GM12874 (cell line): ENCODE measurements around the gene CCDC81.
A peak's percentile ranks its signal among the peaks of the same experiment; 100 is the strongest.

Experiments
- TF ChIP-seq, protein P1 (sequence below): IDR thresholded peaks from 2 replicates; pipeline ENCODE4 v1.5.1; 2011; ENCODE audit warnings: low read depth, mild to moderate bottlenecking, control low read depth, low read length, moderate library complexity; ENCODE audit not compliant: insufficient read depth

Gene CCDC81

DNA sequence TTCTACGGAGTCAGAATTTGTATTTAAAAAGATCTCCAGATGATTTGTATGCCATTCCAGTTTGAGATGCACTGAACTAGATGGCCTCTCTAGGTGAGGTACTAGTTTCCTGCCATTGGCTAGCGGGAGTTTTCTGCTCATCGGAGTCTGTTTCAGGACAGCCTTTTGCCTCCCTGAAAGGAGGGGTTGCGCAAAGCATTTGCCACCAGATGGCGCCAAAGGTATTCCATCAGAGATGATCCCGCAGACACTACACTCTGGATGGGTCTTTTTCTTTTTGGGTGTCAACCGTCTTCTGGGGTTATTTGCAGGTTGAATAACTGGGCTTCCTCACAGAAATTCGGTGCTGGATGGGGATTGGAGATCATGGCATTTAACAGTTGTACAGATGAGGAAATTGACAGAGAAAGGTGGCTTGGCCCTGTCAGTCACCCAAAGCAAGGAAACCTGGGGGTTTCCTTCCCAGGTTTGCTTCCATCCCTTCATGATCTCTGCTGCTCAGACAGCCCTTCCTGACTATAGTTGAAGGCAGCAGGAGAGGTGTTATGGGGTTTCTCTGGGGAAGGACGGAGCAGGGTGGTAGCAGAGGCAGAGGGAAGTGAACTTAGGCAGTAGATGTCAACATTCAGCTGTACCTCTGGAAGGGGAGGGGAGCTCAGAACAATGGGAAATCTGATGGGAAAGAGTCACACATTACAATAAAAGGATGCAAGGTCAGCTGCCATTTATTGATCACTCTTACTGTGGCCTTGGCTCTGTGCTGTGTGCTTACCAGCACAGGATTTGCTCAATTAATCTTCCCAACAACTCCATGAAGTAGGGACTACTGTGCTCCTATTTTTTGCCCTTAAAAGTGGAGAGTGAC lies 81.6 kb downstream of the CCDC81 start:
- TF ChIP-seq, protein P1, sequence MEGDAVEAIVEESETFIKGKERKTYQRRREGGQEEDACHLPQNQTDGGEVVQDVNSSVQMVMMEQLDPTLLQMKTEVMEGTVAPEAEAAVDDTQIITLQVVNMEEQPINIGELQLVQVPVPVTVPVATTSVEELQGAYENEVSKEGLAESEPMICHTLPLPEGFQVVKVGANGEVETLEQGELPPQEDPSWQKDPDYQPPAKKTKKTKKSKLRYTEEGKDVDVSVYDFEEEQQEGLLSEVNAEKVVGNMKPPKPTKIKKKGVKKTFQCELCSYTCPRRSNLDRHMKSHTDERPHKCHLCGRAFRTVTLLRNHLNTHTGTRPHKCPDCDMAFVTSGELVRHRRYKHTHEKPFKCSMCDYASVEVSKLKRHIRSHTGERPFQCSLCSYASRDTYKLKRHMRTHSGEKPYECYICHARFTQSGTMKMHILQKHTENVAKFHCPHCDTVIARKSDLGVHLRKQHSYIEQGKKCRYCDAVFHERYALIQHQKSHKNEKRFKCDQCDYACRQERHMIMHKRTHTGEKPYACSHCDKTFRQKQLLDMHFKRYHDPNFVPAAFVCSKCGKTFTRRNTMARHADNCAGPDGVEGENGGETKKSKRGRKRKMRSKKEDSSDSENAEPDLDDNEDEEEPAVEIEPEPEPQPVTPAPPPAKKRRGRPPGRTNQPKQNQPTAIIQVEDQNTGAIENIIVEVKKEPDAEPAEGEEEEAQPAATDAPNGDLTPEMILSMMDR: peak; percentile 80

DNA sequence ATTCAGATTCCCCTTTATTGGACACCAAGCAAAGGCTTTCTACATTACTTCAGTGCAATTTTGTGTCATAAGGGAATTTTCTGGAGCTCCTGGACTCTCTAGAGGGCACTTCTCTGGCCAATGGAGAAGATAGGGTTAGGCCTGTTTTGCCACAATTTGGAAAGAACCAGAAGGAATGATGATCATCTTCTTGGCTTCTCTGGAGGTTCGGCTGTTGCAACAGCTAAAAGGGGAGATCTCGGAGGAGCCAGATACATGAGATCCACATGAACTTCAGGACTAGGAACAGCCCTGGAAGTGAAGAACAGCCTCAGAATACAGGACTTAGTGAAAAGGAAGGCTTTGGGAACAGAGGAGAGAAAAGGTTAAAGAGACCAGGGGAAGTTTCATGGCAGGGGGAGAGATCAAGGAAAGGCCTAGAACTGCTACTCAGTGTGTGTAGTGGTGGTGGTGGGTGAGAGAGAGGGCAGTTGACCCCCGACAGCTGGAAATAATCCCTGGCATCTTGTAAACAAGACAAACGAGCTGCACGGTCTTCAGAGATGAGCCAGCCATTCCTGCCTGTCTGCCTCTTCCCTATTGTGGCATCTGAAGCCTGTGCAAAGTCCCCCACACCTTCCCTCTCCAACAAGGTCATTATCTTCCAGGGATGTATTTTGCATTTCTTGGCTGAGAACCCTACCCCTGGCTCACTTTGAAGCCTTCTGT lies 83.8 kb downstream of the CCDC81 start:
- TF ChIP-seq, protein P1: no peak

DNA sequence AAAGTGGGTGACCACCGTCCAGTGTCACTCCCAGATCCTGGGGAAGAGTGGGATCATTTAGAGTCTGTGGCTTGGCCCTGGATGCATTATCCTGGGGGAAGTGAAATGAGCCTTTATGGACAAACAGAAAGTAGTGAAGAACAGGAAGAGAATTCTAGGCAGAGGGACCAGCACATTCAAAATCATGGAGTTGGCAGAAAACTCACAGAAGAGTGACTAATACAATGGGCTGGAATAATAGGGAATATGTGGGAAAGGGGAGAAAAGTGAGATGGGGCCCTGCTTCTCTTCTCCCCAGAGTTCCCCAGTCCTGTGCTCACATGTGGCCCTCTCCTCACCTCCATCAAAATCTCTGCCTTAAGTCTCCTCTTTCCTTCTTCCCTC lies 84.3 kb downstream of the CCDC81 start:
- TF ChIP-seq, protein P1: no peak

DNA sequence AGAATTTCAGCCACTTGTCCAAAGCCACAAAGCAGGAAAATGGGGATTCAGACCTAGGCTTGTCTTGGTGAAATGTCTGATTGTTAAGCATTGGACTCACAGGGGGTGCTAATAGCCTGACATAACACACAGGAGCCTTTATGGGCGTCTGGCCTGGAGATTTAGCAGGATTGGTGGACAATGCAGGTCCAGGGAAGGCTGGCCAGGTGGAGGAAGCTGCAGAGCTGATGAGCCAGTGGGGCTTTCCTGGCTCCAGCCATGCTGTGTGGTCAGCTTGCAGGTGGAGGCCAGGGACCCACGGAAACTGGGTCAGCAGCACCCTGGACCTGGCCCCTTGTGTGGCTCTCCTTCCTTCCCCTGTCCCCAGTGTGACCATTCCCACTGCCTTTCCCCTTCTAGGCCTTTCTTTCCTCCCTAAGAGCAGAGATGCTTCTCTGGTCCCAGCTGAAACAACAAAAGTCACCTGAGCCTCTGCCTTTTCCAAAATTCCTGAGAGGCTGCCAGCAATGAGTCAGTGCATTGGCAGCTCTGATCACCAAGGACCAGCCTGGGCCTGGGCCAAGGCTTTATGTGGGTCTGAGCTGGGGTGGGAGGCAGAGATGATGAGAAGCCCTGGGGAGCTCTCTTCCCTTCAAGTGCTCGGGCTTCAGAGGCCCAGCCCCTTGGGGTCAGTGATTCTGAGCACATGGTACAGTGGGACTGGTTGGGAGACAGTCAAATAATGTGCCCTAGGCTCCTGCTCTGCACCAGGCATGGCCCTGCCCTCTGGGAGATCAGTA lies 85.2 kb downstream of the CCDC81 start:
- TF ChIP-seq, protein P1: no peak

DNA sequence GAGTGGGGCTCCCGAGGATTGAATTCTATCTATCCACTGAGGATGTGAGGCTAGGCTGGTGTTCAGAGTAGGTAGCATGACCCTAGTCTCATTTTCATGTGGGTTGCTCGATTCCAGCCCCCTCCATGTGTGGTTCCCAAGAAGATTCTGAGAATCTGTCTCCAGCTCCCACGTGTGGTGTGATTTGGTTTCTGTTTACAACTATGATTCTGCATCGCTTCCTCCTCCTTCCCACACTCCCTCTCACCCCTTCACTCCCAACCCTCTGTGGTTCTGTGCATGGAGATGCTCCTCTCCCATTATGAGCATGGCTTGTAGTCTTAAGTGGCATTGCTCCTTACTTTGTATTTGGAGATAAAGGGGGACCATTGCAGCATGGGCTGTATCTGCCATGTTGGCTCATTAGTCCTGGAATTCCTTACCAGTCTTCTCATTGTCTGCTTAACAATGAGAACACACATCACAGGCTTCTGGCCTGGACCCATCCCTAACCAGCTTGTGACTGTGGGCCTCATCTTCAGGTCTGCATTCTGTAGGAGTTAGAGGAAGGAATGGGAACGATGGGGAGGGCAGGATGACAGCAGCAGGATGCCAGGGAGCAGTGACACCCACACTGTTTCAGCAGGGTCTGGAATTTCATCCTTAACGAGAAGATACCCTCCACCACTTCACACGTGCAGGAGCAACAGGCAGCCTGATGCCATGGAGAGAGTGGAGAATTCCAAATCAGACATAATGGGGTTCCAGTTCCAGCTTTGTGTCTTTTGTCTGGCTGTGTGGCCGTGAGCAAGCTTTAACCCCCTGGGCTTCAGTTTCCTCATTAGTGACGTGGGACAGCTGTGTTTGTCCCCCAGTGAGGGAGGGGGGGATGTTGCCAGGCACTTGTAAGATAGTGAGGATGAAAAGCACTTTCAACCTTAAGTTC lies 86.0 kb downstream of the CCDC81 start:
- TF ChIP-seq, protein P1: no peak

DNA sequence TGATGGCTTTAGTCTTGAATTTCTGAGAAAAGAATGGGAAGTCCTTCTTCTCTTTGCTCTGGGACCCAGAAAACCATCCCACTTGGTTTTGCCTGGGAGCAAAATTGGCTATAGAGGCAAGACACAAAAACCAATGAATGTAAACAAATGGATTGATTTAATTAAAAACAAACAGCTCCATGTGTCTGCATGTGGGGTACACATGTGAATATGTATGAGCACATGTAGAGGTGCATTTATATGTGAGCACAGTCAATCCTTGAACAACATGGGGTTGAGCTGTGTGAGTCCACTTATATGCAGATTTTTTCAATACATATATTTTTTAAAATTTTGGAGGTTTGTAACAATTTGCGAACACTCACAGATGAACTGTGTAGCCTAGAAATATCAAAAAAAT lies 87.2 kb downstream of the CCDC81 start:
- TF ChIP-seq, protein P1: no peak
